Endothelial cell of umbilical vein (primary cell): ENCODE data around the gene ENDOD1. TPM values are rescaled to one million over a fixed set of nuclear protein-coding genes. Genes with fewer than 3 reads are reported as not detected.

Experiments used
- BruUV-seq: library from RNA; stranded (reverse); fragments of 400-500 nt; replicated peaks from 2 replicates; lab custom pipeline; 2021; lab: Mats Ljungman, UMichigan
- CTCF ChIA-PET: fragments of 300-600, 350-600 bp; sonication (Branson Sonifier 250); formaldehyde crosslinking; loops from one replicate; lab custom pipeline; 2021; ENCODE audit warnings: antibody characterized with exemption, inconsistent platforms; lab: Charles Lee
- POLR2A ChIA-PET: fragments of 300-600, 350-600 bp; sonication (Branson Sonifier 250); formaldehyde crosslinking; loops from one replicate; lab custom pipeline; 2021; ENCODE audit warnings: antibody characterized with exemption, inconsistent platforms; lab: Charles Lee
- DNase-seq: peaks from one replicate; pipeline ENCODE4 v3.0.0-alpha.2; 2011; ENCODE audit warnings: low read depth, low spot score
- FAIRE-seq: peaks from 2 replicates; lab custom pipeline; 2011; peaks lifted over from hg19 to GRCh38; lab: Jason Lieb, UNC
- H2AFZ ChIP-seq: 2 replicates; pipeline ENCODE4 v1.6.0; 2012; ENCODE audit warnings: low read depth, low read length, control low read depth, inconsistent platforms
- H3K27ac ChIP-seq: 2 replicates; pipeline ENCODE4 v1.5.1; 2011; ENCODE audit warnings: low read depth, mild to moderate bottlenecking, control low read depth, low read length, moderate library complexity; ENCODE audit not compliant: insufficient read depth
- H3K27me3 ChIP-seq, 2 experiments: 2 replicates each; pipeline versions ENCODE4 v1.6.0 to v1.6.1; 2011; ENCODE audit warnings: low read length in 2 of 2, mixed read lengths in 1 of 2; ENCODE audit not compliant: control insufficient read depth in 2 of 2, insufficient read depth in 2 of 2
- H3K36me3 ChIP-seq, 2 experiments: 2 replicates in 1 of 2; 3 replicates in 1 of 2; pipeline ENCODE4 v1.5.1; 2011; ENCODE audit warnings: low read length in 2 of 2, mild to moderate bottlenecking in 1 of 2, moderate library complexity in 1 of 2; ENCODE audit not compliant: control insufficient read depth in 2 of 2, insufficient read depth in 2 of 2; ENCODE audit errors: extremely low read depth in 1 of 2
- H3K4me1 ChIP-seq: 3 replicates; pipeline ENCODE4 v1.5.1; 2011; ENCODE audit warnings: mild to moderate bottlenecking, low read length; ENCODE audit not compliant: control insufficient read depth, insufficient read depth; ENCODE audit errors: extremely low read depth
- H3K4me2 ChIP-seq: 2 replicates; pipeline ENCODE4 v1.6.1; 2011; ENCODE audit warnings: low read length, control low read depth, mixed read lengths; ENCODE audit not compliant: insufficient read depth
- H3K4me3 ChIP-seq, 3 experiments: fragments of 200-600 bp in 1 of 3; sonication (generic), shearing (Covaris generic) in 1 of 3; replicated peaks in 1 of 3; 2 replicates each; pipeline ENCODE4 v1.5.1; 2011 to 2016; ENCODE audit warnings: control low read depth in 3 of 3, low read length in 3 of 3, mild to moderate bottlenecking in 2 of 3, inconsistent platforms in 1 of 3, low read depth in 1 of 3, moderate library complexity in 1 of 3; ENCODE audit not compliant: insufficient read depth in 1 of 3
- H3K79me2 ChIP-seq: 2 replicates; pipeline ENCODE4 v1.6.0; 2012; ENCODE audit warnings: low read length, inconsistent platforms; ENCODE audit not compliant: control insufficient read depth, insufficient read depth
- H3K9ac ChIP-seq: replicated peaks from 2 replicates; pipeline ENCODE3; 2011; ENCODE audit warnings: low read length, control low read depth; ENCODE audit not compliant: insufficient read depth; ENCODE audit errors: extremely low read depth
- H3K9me1 ChIP-seq: replicated peaks from 3 replicates; pipeline ENCODE4 v1.6.0; 2011; ENCODE audit warnings: mild to moderate bottlenecking, low read length; ENCODE audit not compliant: control insufficient read depth, insufficient read depth; ENCODE audit errors: extremely low read depth
- H3K9me3 ChIP-seq: replicated peaks from 2 replicates; pipeline ENCODE4 v1.5.1; 2012; ENCODE audit warnings: low read length, inconsistent platforms; ENCODE audit not compliant: control insufficient read depth, insufficient read depth
- H4K20me1 ChIP-seq: replicated peaks from 2 replicates; pipeline ENCODE3; 2011; ENCODE audit warnings: mild to moderate bottlenecking, low read length; ENCODE audit not compliant: control insufficient read depth, insufficient read depth; ENCODE audit errors: extremely low read depth
- EZH2 ChIP-seq: IDR thresholded peaks from 2 replicates; pipeline ENCODE4 v1.6.1; 2012; ENCODE audit warnings: borderline replicate concordance, low read depth, mild to moderate bottlenecking, moderate library complexity, low read length, inconsistent platforms; ENCODE audit not compliant: severe bottlenecking
- FOS ChIP-seq: IDR thresholded peaks from 2 replicates; pipeline ENCODE4 v1.6.1; 2011; ENCODE audit warnings: mild to moderate bottlenecking, low read length, moderate library complexity, borderline replicate concordance; ENCODE audit not compliant: insufficient read depth
- GATA2 ChIP-seq: IDR thresholded peaks from 2 replicates; pipeline ENCODE4 v1.7.0; 2011; ENCODE audit warnings: low read depth, mild to moderate bottlenecking, moderate library complexity, mixed read lengths, low read length; ENCODE audit not compliant: insufficient read length, insufficient read depth
- JUN ChIP-seq: IDR thresholded peaks from 2 replicates; pipeline ENCODE4 v1.6.1; 2011; ENCODE audit warnings: borderline replicate concordance, low read depth; ENCODE audit not compliant: insufficient read length, insufficient read depth
- MYC ChIP-seq: IDR thresholded peaks from one replicate; pipeline ENCODE4 v1.6.1; 2011; ENCODE audit warnings: mild to moderate bottlenecking, low read depth, low read length
- POLR2A ChIP-seq: IDR thresholded peaks from 2 replicates; pipeline ENCODE4 v1.6.1; 2012; ENCODE audit warnings: low read depth, mild to moderate bottlenecking, control low read depth, low read length
- POLR2AphosphoS5 ChIP-seq: IDR thresholded peaks from 2 replicates; pipeline ENCODE4 v1.6.1; 2012; ENCODE audit warnings: low read depth, mild to moderate bottlenecking, control low read depth, low read length, moderate library complexity; ENCODE audit not compliant: insufficient read depth
- dilution Hi-C: fragments of 300-500 bp; cut with MboI; formaldehyde crosslinking; loops from one replicate; pipeline ENCODE4 v1.15.0; 2019; ENCODE audit warnings: low sequenced_read_pairs; ENCODE audit not compliant: extremely low pct_ligation_motif_present
- intact Hi-C: fragments of 100-400 bp; cut with micrococcal nuclease; formaldehyde crosslinking; loops from one replicate; pipeline ENCODE4 v1.10.0; 2022
- polyA plus RNA-seq, 4 experiments: library from polyadenylated mRNA; depleted of rRNA in 3 of 4; stranded (reverse) in 3 of 4; unstranded in 1 of 4; fragments of >200 nt; gene quantifications; 2 replicates each; pipeline versions ENCODE4 v1.2.1 to v1.2.3, GENCODE V29; 2011 to 2012; ENCODE audit warnings: missing spikeins in 1 of 4
- total RNA-seq: library from RNA; stranded (reverse); gene quantifications from 2 replicates; pipeline ENCODE4 v1.2.3, GENCODE V29; 2021
- TF ChIP-seq, protein P1 (sequence below): IDR thresholded peaks from 2 replicates; pipeline ENCODE4 v1.6.1; 2011; ENCODE audit not compliant: insufficient read depth, insufficient read length
- TF ChIP-seq, protein P2 (sequence below), 2 donors: IDR thresholded peaks; 1 replicate in 1 of 2; 2 replicates in 1 of 2; pipeline ENCODE4 v1.5.1; 2011; ENCODE audit warnings: low read length in 2 of 2, mild to moderate bottlenecking in 2 of 2, moderate library complexity in 2 of 2, control low read depth in 1 of 2, inconsistent platforms in 1 of 2, low read depth in 1 of 2; ENCODE audit not compliant: insufficient read depth in 1 of 2; ENCODE audit errors: extremely low read depth in 1 of 2

ENDOD1 gene
- total and polyA plus RNA-seq, 2 donors (not counting 3 experiments of a cell fraction or from before 2014, with no cell fraction given): 10.5 to 20.5 TPM

DNA sequence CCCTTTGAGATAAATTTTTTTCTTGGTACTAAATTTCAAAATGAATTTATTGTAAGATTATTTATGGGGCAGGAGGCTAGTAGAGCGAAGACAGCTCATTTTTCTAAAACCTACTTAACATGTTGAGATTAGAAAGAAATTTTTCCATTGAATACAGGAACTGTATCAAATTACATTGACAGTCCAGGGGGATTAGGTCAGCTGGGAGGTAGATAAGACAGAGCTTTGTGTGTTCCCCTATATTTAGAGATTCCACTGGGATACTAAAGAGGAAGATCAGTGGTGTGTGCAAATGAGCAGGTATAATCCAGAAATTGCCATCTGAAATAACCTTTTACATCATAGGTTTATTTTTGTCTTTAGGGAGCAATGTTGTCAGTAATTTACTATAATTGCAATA lies 32.1 kb downstream of the ENDOD1 start:
- Histone ChIP-seq H2AFZ (no peak overlapping the region), H3K36me3 (no peaks in the 10 kb centered on the region), H3K4me1 (no peaks in the 10 kb centered on the region), H3K4me3 (no peak overlapping the region), H3K27me3 (no peaks in the 10 kb centered on the region), H3K27ac (no peak overlapping the region), H3K79me2 (no peaks in the 10 kb centered on the region), H3K9me1 (no peaks in the 10 kb centered on the region), H3K9ac (no peak overlapping the region), H3K9me3 (no peaks in the 10 kb centered on the region), H4K20me1 (no peaks in the 10 kb centered on the region), H3K4me2 (no peak overlapping the region)
- DNase-seq: no peak
- FAIRE-seq: no peak
- TF ChIP-seq FOS: no peak
- TF ChIP-seq, protein P1, sequence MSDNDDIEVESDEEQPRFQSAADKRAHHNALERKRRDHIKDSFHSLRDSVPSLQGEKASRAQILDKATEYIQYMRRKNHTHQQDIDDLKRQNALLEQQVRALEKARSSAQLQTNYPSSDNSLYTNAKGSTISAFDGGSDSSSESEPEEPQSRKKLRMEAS: no peak
- TF ChIP-seq, protein P2, sequence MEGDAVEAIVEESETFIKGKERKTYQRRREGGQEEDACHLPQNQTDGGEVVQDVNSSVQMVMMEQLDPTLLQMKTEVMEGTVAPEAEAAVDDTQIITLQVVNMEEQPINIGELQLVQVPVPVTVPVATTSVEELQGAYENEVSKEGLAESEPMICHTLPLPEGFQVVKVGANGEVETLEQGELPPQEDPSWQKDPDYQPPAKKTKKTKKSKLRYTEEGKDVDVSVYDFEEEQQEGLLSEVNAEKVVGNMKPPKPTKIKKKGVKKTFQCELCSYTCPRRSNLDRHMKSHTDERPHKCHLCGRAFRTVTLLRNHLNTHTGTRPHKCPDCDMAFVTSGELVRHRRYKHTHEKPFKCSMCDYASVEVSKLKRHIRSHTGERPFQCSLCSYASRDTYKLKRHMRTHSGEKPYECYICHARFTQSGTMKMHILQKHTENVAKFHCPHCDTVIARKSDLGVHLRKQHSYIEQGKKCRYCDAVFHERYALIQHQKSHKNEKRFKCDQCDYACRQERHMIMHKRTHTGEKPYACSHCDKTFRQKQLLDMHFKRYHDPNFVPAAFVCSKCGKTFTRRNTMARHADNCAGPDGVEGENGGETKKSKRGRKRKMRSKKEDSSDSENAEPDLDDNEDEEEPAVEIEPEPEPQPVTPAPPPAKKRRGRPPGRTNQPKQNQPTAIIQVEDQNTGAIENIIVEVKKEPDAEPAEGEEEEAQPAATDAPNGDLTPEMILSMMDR (IDR thresholded peaks at IDR 0.05; ENCODE audit: extremely low read depth in 1 of 2, insufficient read depth in 1 of 2, low read depth in 1 of 2, low read length in 2 of 2): no peak
- dilution Hi-C loops (no loop called here), intact Hi-C loops (no loop called here)
- BruUV-seq: no TSS peak
- ChIA-PET POLR2A (no interaction called here), CTCF (interaction anchor here (0.6 to 1.4 kb wide), 2 partner anchors 13 to 26 kb away, joined by 3 to 4 read pairs; no protein-coding TSS in a partner anchor)

DNA sequence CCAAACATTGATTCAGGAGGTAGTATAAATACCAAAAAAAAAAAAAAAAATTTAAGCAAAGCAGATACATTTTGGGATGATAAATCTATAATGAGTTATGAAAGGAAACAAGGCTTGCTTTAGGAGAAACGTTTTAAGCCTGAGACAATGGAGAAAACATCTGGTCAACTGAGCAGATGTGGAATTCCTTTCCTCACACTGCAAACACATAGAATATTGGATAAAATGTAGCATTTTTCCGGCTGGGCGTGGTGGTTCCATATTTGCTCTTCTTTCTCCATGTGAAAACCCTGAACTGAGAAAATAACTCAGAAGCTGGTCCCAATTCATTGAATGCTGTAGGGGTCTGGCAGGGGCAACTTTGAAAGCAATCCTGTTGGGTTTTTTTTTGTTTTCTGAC lies 33.9 kb downstream of the ENDOD1 start:
- DNase-seq: no peak
- no peak for FAIRE-seq
- Histone ChIP-seq H2AFZ (no peak overlapping the region), H4K20me1 (no peaks in the 10 kb centered on the region), H3K9me3 (no peaks in the 10 kb centered on the region), H3K27me3 (no peaks in the 10 kb centered on the region), H3K9ac (no peak overlapping the region), H3K36me3 (peaks cover 0 to 1% of the 10 kb centered on the region in 2 experiments), H3K4me3 (no peak overlapping the region), H3K79me2 (no peaks in the 10 kb centered on the region), H3K4me1 (no peaks in the 10 kb centered on the region), H3K4me2 (no peak overlapping the region), H3K9me1 (no peaks in the 10 kb centered on the region), H3K27ac (no peak overlapping the region)
- ChIA-PET POLR2A (no interaction called here), CTCF (no interaction called here)
- dilution Hi-C loops (no loop called here), intact Hi-C loops (no loop called here)
- no TSS peak for BruUV-seq
- TF ChIP-seq JUN: no peak
- no peak for TF ChIP-seq GATA2
- TF ChIP-seq, protein P2 (IDR thresholded peaks at IDR 0.05; ENCODE audit: extremely low read depth in 1 of 2, insufficient read depth in 1 of 2, low read depth in 1 of 2, low read length in 2 of 2): no peak
- TF ChIP-seq FOS: no peak
- TF ChIP-seq, protein P1: no peak
- no peak for TF ChIP-seq POLR2A
- TF ChIP-seq MYC: no peak
- no peak for TF ChIP-seq EZH2
- no peak for TF ChIP-seq POLR2AphosphoS5
